T follicular helper cell (primary cell): ENCODE data around the gene TRABD.
"Not testable (repeated sequence)": the region's sequence is repeated elsewhere in the genome, so short reads cannot be mapped to it uniquely, and the experiment has no call there.

Source experiments
- DNase-seq: peaks from one replicate; pipeline ENCODE4 v3.0.0-alpha.2; 2020; ENCODE audit warnings: low read depth
- total RNA-seq, 2 experiments: gene quantifications; one replicate each; lab custom pipeline; 2026; lab: John Stamatoyannopoulos, UW

TRABD gene
- 60.3 to 162 reads per million in 2 experiments for total RNA-seq

DNA sequence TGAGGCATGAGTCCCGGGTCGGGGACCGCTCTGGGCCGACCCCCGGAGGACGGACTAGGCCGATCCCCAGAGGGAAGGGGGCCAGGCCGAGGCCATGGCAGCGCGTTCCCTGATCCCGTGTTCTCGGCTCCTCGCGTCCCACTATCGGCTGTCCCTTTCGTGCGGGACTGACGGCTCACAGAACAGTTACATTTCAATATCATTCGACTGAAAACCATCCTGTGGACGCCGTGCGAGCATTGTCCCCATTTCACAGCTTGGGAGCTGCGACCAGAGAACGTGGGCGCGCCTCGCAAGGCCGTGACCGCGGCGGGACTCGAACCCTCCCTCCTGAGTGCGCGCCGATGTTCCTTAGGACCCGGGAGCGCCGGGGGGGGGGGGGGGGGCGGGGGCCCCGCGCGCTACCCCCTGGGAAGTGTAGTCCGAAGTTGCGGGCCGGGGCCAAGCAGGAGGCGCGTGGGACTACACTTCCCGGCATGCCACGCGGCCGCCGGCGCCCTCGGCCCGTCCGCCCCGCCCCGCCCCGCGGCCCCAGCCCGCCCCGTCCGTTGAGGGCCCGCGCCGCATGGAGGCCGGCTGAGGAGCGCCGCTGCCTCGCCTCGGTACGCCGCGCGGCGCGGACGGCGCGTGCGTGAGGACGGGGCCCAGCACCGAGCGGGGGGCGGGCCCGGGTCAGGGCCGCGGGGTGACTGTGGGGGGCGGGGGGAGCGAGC is at the start of gene TRABD:
TSS of gene TRABD (plus strand) at position 539 of the 713 bp plus-strand sequence. CDS start 7,148 bp downstream, outside the sequence.
- DNase-seq, result peak; percentile 84

DNA sequence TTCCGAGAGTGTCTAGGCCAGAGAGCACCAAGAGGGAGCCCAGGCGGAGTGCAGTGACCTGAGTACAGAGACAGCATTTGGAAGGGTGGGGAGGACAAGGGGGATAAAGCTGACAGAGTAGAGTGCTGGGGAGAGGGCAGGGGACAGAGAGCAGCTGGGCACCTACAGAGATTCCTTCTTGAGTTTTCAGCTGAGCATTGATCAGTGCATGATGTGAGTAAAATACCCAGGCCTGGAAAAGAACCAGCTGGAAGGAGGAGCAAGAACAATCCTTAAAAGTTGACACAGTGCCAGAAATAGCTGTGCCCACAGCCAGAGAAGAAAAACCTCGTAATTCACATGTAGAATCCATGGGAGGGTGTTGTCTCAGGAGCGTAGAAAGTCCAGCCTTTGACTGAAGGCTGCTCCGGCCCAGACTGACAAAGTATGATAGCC is 49.1 kb upstream of the TRABD start:
- no peak for DNase-seq

DNA sequence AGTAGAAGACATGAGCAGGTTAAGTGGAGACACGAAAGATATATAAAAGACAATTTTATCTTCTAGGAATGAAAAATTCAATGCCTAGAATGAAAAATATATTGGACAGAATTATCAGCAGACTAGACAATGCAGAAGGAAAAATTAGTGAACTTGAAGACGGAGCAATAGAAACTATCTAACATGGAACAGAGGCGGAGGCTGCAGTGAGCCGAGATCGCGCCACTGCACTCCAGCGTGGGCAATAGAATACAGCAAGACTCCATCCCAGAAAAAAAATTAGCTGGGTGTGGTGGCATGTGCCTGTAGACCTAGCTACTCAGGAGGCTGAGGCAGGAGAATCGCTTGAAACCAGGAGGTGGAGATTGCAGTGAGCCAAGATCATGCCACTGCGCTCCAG is 48.4 kb upstream of the TRABD start:
- DNase-seq, result not testable (repeated sequence)

DNA sequence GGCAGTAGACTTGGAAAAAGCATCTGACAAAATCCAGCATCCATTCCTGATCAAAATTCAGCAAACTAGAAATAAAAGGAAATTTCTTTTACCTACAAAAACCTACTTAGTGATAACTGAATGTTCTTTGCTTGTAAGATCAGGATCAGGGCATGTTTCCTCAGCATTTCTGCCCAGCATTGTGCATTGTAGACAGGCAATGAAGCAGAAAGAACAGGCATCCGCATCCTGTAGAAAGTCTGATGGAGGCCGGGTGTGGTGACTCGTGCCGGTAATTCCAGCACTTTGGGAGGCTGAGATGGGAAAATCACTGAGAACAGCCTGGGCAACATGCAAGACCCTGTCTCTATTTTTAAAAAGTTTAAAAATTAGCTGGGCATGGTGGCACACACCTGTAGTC is 47.7 kb upstream of the TRABD start:
- no peak for DNase-seq

DNA sequence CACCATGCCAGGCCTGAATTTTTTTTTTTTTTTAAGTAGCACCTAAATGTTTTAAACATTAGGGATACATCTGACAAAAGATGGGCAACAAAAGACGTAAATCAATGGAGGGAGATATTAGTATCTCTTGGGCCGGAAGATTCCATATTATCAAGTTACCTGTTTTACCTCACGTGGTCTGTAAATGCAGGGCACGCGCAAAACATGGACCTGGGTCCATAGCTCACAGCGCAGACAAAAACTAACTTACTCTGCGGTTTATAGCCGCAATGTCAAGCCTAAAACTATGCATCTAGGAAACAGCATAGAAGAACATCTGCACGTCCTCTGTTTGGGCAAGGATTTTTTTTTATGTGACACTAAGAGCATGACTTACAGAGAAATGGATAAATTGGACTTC is 46.7 kb upstream of the TRABD start:
- no peak for DNase-seq

DNA sequence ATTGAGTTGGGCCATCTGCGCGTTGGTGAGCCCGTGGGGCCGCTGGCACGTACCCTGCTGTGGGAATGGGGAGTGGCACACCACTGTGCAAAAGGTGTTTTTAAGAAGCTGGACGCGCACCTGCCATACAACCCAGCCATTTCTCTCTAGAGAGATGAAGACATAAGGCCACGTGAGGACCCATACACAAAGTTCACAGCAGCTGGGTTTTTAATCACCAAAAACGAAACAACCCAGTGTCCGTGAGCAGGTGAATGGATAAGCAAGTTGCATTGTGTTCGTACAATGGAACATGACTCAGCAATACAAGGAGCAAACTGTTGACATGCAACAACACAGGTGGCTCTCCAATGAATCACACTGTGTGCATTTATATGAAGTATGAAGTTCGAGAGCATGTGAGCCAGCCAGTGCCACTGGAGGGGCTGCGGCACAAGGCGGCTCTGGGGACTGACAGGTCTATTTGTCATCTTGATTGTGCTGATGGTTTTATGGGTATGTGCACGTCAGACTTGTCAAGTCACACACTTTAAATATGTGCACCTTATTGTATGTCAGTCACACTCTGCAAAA is 45.8 kb upstream of the TRABD start:
- no peak for DNase-seq

DNA sequence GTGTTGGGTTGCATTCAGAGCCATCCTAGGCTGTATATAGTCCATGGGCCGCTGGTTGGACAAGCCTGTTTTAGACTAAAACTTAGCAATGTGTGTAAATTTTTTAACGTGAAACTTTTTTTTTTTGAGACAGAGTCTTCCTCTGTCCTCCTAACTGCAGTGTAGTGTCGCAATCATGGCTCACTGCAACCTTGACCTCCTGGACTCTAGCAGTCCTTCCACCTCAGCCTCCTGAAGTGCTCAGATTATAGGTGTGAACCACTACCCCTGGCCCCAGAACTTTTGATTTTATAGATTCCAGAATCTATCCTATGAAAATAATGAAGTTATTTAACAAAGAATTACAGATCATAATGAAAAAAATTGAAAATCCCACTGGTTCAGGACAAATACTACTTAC is 45.1 kb upstream of the TRABD start:
- DNase-seq, result no peak

DNA sequence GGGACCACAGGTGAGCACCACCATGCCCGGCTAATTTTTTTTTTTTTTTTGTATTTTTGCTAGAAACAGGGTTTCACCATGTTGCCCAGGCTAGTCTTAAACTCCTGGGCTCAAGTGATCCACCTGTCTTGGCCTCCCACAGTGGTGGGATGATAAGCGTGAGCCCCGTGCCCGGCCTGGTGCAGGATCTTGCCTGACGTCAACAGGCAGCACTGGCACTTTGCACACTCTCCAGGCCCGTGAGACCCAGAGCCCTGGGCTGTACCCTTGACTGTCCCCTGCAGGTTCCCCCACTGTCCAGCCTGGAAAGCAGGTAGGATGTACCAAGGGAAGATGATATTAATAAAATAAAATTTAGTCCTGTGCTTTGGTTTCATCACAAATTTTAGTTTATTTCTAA is 44.3 kb upstream of the TRABD start:
- no peak for DNase-seq

GRCh38 chr22:50141891-50142363 is 43.8 kb upstream of the TRABD start:
- no peak for DNase-seq

DNA sequence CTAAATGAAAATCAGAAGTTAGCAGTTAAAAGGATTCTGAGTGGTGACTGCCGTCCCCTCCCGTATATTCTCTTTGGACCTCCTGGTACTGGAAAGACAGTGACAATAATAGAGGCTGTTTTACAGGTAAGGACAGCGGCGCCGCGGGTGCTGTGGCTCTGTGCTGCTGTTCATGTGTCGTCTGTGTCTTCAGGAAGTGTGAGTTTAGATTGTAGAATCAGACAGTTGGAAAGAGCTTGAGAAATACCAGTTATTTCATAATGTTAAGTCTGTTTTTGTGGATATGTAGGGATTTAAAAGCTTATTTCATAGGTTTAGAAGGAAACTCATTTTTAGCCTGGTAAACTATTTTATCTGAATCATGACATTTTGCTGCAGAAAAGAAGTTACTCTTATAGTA is 42.6 kb upstream of the TRABD start:
- DNase-seq, result no peak

GRCh38 chr22:50144005-50144614 is 41.6 kb upstream of the TRABD start:
- no peak for DNase-seq

GRCh38 chr22:50145721-50146438 is 39.8 kb upstream of the TRABD start:
- no peak for DNase-seq

- DNase-seq, result no peak
These were observed 39.1 kb upstream of the TRABD start for GRCh38 chr22:50146439-50147238.

DNA sequence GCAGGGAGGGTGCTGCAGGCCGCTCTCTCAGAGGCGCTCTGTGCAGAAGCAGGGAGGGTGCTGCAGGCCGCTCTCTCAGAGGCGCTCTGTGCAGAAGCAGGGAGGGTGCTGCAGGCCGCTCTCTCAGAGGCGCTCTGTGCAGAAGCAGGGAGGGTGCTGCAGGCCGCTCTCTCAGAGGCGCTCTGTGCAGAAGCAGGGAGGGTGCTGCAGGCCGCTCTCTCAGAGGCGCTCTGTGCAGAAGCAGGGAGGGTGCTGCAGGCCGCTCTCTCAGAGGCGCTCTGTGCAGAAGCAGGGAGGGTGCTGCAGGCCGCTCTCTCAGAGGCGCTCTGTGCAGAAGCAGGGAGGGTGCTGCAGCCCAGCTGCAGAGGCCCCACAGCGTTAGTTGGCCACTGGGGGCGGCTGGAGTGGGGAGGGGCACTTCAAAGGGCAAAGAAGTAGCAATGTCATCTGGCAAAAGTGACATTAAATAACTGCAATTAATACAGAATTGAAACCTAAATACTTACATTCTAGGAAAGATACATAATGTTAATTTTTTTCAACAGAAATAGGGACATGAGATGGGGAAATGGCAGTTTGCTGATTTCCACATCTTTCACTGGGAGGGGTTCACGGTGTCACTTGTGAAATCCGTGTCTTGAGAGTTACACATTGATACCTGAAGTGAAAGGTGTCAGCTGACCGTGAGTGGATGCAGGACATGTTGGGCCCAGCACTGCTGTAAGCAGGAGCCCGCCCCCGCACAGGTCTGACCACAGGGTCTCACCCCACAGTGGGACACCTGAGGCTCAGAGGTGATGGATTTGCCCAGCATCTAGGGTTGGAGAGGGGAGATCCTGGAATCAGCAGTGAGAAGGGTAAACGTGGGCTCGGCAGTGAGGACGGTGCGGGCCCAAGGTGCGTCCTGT is 38.2 kb upstream of the TRABD start:
- not testable (repeated sequence) for DNase-seq

DNA sequence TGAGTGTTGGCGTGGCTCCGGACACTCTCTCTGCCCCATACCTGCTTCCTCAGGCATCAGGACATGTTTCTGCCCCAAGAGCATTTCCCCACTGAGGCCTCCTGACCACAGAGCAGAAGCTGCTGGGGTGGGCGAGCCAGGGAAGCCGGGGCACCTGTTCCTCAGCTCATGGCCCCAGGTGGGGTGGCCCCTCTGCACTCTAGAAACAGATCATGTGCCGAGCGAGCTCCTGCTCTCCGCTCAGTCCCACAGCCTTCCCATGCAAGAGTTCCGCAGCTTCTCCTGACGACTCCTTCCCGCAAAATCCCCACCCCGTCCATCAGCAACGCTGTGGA is 37.6 kb upstream of the TRABD start:
- no peak for DNase-seq

- peak; percentile 65 for DNase-seq
These were observed 36.6 kb upstream of the TRABD start for GRCh38 chr22:50148991-50149721.

DNA sequence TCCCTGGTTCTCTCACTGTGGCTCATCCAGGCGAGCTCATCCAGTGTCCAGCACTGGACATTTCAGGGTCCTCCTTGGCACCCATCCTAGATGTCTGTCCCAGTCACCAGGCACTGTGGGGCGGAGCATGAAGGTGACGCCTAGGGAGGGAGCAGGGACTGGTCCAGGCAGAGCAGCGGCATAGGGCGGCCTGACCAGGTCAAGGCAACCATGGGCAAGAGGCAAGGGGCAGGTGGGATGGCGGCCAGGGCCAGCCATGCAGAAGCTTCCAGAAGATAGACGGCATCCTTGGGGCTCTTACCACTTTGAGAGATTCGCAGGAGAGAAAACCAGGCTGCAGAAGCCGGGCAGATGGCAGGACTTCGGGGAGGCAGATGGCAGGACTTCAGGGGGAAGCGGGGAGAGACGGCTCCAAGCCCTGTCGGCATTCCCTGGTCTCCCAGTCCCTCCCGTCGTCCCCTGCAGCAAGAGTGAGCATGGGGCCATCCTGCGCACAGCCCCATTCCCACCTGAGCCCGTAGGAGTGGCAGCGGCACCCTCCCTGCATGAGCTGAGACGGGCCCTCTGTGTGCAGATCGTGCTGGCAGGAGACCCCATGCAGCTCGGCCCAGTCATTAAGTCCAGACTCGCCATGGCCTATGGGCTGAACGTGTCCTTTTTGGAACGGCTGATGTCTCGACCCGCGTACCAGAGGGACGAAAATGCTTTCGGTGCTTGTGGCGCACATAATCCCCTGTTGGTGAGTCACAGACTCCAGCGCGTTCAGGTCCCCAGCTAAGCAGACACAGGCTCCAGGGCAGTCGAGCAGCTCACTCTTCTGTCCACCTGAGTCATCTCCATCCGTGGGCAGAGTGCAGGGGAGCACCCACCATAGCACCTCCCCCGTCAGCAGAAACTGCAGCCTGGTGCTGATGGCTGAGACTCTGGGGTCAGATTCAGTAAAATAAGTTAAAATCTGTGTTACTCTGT is 35.3 kb upstream of the TRABD start:
- DNase-seq, result no peak
